Measurements from ENCODE around the gene USP15. TPM values are rescaled to one million over a fixed set of nuclear protein-coding genes. Genes with fewer than 3 reads are reported as not detected.

The USP15 gene
- total and polyA plus RNA-seq, 2 donors (not counting 3 experiments of a cell fraction or from before 2014, with no cell fraction given): 20.0 to 61.8 TPM

GRCh38 chr12:62301080-62301798, 41.0 kb downstream of the USP15 start:
- FAIRE-seq: no peak
- peaks cover 0 to 11% of the 10 kb centered on the region in 2 experiments for H3K36me3 ChIP-seq (ENCODE audit: control insufficient read depth in 2 of 2, extremely low read depth in 1 of 2, insufficient read depth in 2 of 2, low read length in 2 of 2)

More at GRCh38 chr12:62301080-62301798, 41.0 kb downstream of the USP15 start:
- dilution Hi-C loops (cut with MboI; ENCODE audit: extremely low pct_ligation_motif_present, low sequenced_read_pairs): no loop called here
- CTCF ChIA-PET: no interaction called here
- Histone ChIP-seq H3K4me1 (ENCODE audit: control insufficient read depth, extremely low read depth, insufficient read depth, low read length) (no peaks in the 10 kb centered on the region), H3K27me3 (ENCODE audit: control insufficient read depth in 2 of 2, insufficient read depth in 2 of 2, low read length in 2 of 2) (no peaks in the 10 kb centered on the region), H2AFZ (ENCODE audit: low read depth, low read length) (no peak overlapping the region), H3K9me1 (replicated peaks; ENCODE audit: control insufficient read depth, extremely low read depth, insufficient read depth, low read length) (no peaks in the 10 kb centered on the region), H3K4me3 (replicated peaks in 1 of 3; ENCODE audit: insufficient read depth in 1 of 3, low read depth in 1 of 3, low read length in 3 of 3) (no peak overlapping the region), H3K9ac (replicated peaks; ENCODE audit: extremely low read depth, insufficient read depth, low read length) (no peak overlapping the region), H4K20me1 (replicated peaks; ENCODE audit: control insufficient read depth, extremely low read depth, insufficient read depth, low read length) (peaks cover 5% of the 10 kb centered on the region), H3K9me3 (replicated peaks; ENCODE audit: control insufficient read depth, insufficient read depth, low read length) (no peaks in the 10 kb centered on the region), H3K4me2 (ENCODE audit: insufficient read depth, low read length) (no peak overlapping the region), H3K27ac (ENCODE audit: insufficient read depth, low read depth, low read length) (no peak overlapping the region), H3K79me2 (ENCODE audit: control insufficient read depth, insufficient read depth, low read length) (peaks cover 52% of the 10 kb centered on the region)
- no peak for DNase-seq (ENCODE audit: low read depth, low spot score)
- intact Hi-C loops (cut with micrococcal nuclease): no loop called here
- TF ChIP-seq MAX (IDR thresholded peaks at IDR 0.05; ENCODE audit: insufficient read depth, insufficient read length): no peak
- TF ChIP-seq FOS (IDR thresholded peaks at IDR 0.05; ENCODE audit: borderline replicate concordance, insufficient read depth, low read length): no peak
- no peak for TF ChIP-seq GATA2 (IDR thresholded peaks at IDR 0.05; ENCODE audit: insufficient read depth, insufficient read length, low read depth, low read length)
- TF ChIP-seq EZH2 (IDR thresholded peaks at IDR 0.05; ENCODE audit: borderline replicate concordance, low read depth, low read length, severe bottlenecking): no peak
- TF ChIP-seq JUN (IDR thresholded peaks at IDR 0.05; ENCODE audit: borderline replicate concordance, insufficient read depth, insufficient read length, low read depth): no peak
- no peak for TF ChIP-seq POLR2A (IDR thresholded peaks at IDR 0.05; ENCODE audit: low read depth, low read length)
- no peak for TF ChIP-seq CTCF (IDR thresholded peaks at IDR 0.05; ENCODE audit: extremely low read depth in 1 of 2, insufficient read depth in 1 of 2, low read depth in 1 of 2, low read length in 2 of 2)
- TF ChIP-seq POLR2AphosphoS5 (IDR thresholded peaks at IDR 0.05; ENCODE audit: insufficient read depth, low read depth, low read length): no peak
- no peak for TF ChIP-seq MYC (IDR thresholded peaks at IDR 0.05; ENCODE audit: low read depth, low read length)
- POLR2A ChIA-PET: no interaction called here
- BruUV-seq (replicated peaks): no TSS peak

All from endothelial cell of umbilical vein (primary cell).